ENCODE results near the gene CHRNA9. TPM values are rescaled to one million over a fixed set of nuclear protein-coding genes. Genes with fewer than 3 reads are reported as not detected.

The CHRNA9 gene
- polyA plus RNA-seq, 1 of the 3 experiments (the other 2 are of a cell fraction) = 0.05 TPM

DNA sequence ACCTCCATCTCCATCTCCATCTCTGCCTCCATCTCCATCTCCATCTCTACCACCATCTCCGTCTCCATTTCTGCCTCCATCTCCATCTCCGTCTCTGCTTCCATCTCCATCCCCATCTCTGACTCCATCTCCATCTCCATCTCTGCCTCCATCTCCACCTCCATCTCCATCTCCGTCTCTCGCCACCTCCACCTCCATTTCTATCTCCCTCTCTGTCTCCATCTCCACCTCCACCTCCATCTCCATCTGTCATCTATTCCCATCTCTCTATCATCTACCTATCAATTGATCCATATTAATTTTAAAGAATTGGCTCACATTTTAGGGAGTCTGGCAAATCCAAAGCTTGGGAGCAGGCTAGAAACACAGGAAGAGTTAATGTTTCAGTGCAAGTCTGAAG, 39.6 kb upstream of the CHRNA9 start:
- no peaks in the 10 kb centered on the region for H3K36me3 ChIP-seq (replicated peaks in 1 of 2; ENCODE audit: control insufficient read depth in 1 of 2, insufficient read depth in 2 of 2, low read length in 1 of 2)
- no peak overlapping the region for H3K27ac ChIP-seq (ENCODE audit: low read depth in 2 of 2, low read length in 1 of 2)
- H3K9me2 ChIP-seq = no peaks in the 10 kb centered on the region
- peaks cover 11% of the 10 kb centered on the region for H3F3A ChIP-seq (replicated peaks; ENCODE audit: insufficient read depth)
- no peaks in the 10 kb centered on the region for H4K20me1 ChIP-seq (ENCODE audit: insufficient read depth)
- H3K9ac ChIP-seq = no peak overlapping the region
- DNase-seq = no peak
- no peaks in the 10 kb centered on the region for H3K9me3 ChIP-seq
- 88% methylated on average over 4 of the region's 4 CpGs for WGBS (ENCODE audit: low lambda C conversion rate)
- no peaks in the 10 kb centered on the region for H3K27me3 ChIP-seq (ENCODE audit: insufficient read depth)
- ChIA-PET POLR2A (no interaction called here), CTCF (no interaction called here)
- H3K4me2 ChIP-seq = no peak overlapping the region
- H2AFZ ChIP-seq (ENCODE audit: low read depth) = no peak overlapping the region
- no peak for TF ChIP-seq MXI1 (IDR thresholded peaks at IDR 0.05; ENCODE audit: low read depth, low read length)
- no peak for TF ChIP-seq ELF1 (IDR thresholded peaks at IDR 0.05)
- no peak for TF ChIP-seq CHD2 (IDR thresholded peaks at IDR 0.05; ENCODE audit: low read length, partially characterized antibody)
- no peak for TF ChIP-seq CTCF (IDR thresholded peaks at IDR 0.05)
- TF ChIP-seq, protein P1, sequence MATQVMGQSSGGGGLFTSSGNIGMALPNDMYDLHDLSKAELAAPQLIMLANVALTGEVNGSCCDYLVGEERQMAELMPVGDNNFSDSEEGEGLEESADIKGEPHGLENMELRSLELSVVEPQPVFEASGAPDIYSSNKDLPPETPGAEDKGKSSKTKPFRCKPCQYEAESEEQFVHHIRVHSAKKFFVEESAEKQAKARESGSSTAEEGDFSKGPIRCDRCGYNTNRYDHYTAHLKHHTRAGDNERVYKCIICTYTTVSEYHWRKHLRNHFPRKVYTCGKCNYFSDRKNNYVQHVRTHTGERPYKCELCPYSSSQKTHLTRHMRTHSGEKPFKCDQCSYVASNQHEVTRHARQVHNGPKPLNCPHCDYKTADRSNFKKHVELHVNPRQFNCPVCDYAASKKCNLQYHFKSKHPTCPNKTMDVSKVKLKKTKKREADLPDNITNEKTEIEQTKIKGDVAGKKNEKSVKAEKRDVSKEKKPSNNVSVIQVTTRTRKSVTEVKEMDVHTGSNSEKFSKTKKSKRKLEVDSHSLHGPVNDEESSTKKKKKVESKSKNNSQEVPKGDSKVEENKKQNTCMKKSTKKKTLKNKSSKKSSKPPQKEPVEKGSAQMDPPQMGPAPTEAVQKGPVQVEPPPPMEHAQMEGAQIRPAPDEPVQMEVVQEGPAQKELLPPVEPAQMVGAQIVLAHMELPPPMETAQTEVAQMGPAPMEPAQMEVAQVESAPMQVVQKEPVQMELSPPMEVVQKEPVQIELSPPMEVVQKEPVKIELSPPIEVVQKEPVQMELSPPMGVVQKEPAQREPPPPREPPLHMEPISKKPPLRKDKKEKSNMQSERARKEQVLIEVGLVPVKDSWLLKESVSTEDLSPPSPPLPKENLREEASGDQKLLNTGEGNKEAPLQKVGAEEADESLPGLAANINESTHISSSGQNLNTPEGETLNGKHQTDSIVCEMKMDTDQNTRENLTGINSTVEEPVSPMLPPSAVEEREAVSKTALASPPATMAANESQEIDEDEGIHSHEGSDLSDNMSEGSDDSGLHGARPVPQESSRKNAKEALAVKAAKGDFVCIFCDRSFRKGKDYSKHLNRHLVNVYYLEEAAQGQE (IDR thresholded peaks at IDR 0.05; ENCODE audit: low read depth, low read length) = no peak
- no peak for TF ChIP-seq RCOR1 (IDR thresholded peaks at IDR 0.05; ENCODE audit: low read length)
- TF ChIP-seq GATA2 (CRISPR knock-in tag; IDR thresholded peaks at IDR 0.05) = no peak
- TF ChIP-seq ZBTB33 (IDR thresholded peaks at IDR 0.05; ENCODE audit: borderline replicate concordance, low read depth) = no peak
- TF ChIP-seq FOXM1 (IDR thresholded peaks at IDR 0.05; ENCODE audit: low read depth) = no peak
- no peak for TF ChIP-seq JUND (IDR thresholded peaks at IDR 0.05)
- TF ChIP-seq EP300 (IDR thresholded peaks at IDR 0.05; ENCODE audit: borderline replicate concordance in 1 of 2, low read depth in 1 of 2, low read length in 1 of 2) = no peak
- TF ChIP-seq RFX5 (IDR thresholded peaks at IDR 0.05; ENCODE audit: low read length) = no peak
- TF ChIP-seq, protein P2, sequence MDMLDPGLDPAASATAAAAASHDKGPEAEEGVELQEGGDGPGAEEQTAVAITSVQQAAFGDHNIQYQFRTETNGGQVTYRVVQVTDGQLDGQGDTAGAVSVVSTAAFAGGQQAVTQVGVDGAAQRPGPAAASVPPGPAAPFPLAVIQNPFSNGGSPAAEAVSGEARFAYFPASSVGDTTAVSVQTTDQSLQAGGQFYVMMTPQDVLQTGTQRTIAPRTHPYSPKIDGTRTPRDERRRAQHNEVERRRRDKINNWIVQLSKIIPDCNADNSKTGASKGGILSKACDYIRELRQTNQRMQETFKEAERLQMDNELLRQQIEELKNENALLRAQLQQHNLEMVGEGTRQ (IDR thresholded peaks at IDR 0.05; ENCODE audit: borderline replicate concordance, low read depth, low read length) = no peak
- TF ChIP-seq YY1 (IDR thresholded peaks at IDR 0.05; ENCODE audit: low read depth) = no peak
- no peak for TF ChIP-seq SIN3A (IDR thresholded peaks at IDR 0.05; ENCODE audit: borderline replicate concordance, low read depth, low read length)
- no peak overlapping the region for H3K4me3 ChIP-seq (ENCODE audit: low read depth in 2 of 2, low read length in 1 of 2)
- no peaks in the 10 kb centered on the region for H3K79me2 ChIP-seq (ENCODE audit: insufficient read depth)
- no peaks in the 10 kb centered on the region for H3K4me1 ChIP-seq (ENCODE audit: control insufficient read depth in 1 of 2, insufficient read depth in 2 of 2, low read depth in 1 of 2, low read length in 1 of 2)
